ENCODE data around the gene ZCCHC4.

ZCCHC4 gene

GRCh38 chr4:25312496-25313200 lies at the start of gene ZCCHC4:
Gene ZCCHC4 (plus strand): TSS chr4:25312774. CDS start chr4:25312810, 36 bp downstream.
- DNase-seq (ENCODE audit: low read depth in 2 of 2), result peak; percentile 83 to 85

DNA sequence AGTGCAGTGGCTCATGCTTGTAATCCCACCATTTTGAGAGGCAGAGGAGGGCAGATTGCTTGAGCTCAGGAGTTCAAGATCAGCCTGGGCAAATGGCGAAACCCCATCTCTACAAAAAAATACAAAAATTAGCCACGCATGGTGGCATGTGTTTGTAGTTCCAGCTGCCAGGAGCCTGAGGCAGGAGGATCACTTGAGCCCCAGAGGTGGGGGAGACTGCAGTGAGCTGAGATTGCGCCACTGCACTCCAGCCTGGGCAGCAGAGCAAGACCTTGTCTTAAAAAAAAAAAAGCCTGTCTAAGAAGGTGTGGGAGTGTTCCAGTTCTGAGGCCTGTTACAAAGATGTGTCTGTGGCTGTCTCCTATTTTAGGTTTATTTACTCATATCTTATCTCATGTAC lies 40.7 kb upstream of the ZCCHC4 start:
- DNase-seq (ENCODE audit: low read depth in 2 of 2), result no peak

DNA sequence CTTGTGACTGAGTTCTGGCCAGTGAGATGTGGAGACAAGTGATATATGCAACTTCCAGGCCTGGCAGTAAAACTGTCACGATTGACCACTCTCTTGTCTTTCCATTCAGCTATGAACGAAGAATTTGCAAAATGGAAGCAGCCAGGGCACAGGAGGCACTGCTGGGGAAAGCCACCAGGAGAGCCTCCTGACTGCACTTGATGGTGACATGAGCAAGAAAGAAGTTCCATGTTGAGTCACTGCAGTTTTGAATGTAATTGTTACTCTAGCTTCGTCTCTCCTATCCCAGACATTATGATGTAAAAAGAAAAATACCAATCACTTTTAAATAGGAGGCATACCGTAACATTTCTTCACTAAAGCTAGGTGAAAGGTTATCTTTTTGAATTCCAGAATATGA lies 32.4 kb upstream of the ZCCHC4 start:
- no peak for DNase-seq (ENCODE audit: low read depth in 2 of 2)

- no peak for DNase-seq (ENCODE audit: low read depth in 2 of 2)
Measured at GRCh38 chr4:25283948-25284347, 28.6 kb upstream of the ZCCHC4 start.

GRCh38 chr4:25284466-25284865 lies 28.1 kb upstream of the ZCCHC4 start:
- no peak for DNase-seq (ENCODE audit: low read depth in 2 of 2)

- DNase-seq (ENCODE audit: low read depth in 2 of 2), result no peak
Measured at GRCh38 chr4:25290490-25291067, 22.0 kb upstream of the ZCCHC4 start.

DNA sequence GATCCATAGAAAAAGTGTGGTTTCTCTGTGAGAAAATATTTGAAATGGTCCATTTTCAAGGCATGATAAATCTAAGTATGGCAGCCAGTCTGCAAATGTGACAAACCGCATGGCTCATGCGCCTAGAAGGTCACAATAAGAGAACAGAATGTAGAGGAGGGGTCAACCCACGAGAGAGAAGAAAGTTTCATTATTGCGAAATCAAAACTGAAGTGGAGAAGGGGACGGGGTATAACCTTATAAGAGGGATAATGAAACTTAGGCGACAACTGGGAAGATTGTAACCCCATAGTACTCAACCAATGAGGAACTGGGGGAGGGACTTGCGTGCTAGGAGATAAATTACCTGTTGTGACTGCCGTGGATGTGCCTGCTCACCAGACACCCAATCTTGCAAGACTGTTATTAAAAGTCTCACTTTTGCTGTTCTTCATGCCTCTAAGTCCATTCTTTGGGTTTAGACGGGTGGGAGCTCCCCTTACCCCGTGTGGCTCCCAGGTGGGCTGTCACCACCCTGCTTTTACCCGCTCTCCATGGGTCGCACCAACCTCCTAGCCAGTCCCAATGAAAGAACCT lies 21.3 kb upstream of the ZCCHC4 start:
- no peak for DNase-seq (ENCODE audit: low read depth in 2 of 2)

- no peak for DNase-seq (ENCODE audit: low read depth in 2 of 2)
Measured at GRCh38 chr4:25297528-25298242, 14.9 kb upstream of the ZCCHC4 start.

- DNase-seq (ENCODE audit: low read depth in 2 of 2), result no peak
Measured at GRCh38 chr4:25299476-25300203, 12.9 kb upstream of the ZCCHC4 start.

- no peak for DNase-seq (ENCODE audit: low read depth in 2 of 2)
Measured at GRCh38 chr4:25301471-25301870, 11.1 kb upstream of the ZCCHC4 start.

DNA sequence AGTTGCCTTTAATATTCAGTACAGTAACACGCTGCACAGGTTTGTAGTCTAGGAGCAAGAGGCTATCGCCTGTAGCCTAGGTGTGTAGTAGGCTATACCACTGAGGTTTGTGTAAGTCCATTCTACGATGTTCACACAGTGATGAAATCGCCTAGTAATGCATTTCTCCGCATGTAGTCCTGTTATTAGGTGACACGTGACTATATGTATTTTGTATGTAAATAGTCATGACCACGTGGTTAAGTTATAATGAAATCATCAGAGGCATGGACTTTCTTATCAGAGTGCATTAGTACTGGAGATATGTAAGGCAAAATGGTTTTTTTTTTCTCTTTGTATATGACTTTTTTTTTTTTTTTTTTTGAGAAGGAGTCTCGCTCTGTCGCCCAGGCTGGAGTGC lies 9.9 kb upstream of the ZCCHC4 start:
- no peak for DNase-seq (ENCODE audit: low read depth in 2 of 2)

DNA sequence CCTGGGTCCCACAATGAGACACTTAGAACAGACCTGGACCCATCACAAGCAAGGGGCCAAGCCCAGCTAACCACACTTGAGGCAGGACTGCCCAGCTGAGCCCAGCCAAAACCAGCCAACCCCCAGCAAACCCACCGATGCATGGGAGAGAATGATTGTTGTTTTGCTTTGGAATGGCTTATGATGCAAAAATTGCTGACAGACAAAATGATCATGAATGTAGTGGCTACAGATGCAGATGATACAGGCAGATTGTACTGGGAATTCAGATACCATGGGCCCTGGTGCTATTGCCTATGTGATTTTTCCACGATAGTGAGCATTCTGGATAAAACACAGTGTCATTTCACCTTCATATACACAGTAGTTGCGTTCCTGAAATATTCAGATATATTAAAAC lies 9.0 kb upstream of the ZCCHC4 start:
- no peak for DNase-seq (ENCODE audit: low read depth in 2 of 2)

- DNase-seq (ENCODE audit: low read depth in 2 of 2), result no peak
Measured at GRCh38 chr4:25306518-25307057, 6.0 kb upstream of the ZCCHC4 start.

DNA sequence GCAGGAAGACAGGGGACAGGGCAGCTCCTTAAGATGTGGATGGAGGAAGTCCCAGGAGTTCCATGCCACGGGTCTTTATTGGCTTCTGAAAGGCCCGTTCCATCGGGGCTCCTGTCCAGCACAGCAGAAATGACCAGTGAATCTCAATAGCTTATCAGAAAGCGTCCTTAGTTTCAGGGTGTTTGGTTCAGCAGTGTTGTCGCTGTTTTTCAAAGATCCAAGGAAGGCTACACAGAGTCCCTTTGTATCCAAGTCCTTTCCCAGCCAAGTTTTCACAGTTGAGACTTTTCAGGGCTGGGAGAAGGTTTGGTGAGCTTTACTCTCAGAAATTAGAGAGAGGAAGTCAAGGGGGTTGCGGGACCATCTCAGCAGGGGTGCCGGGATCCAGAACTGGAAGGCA lies 5.0 kb upstream of the ZCCHC4 start:
- no peak for DNase-seq (ENCODE audit: low read depth in 2 of 2)

- no peak for DNase-seq (ENCODE audit: low read depth in 2 of 2)
Measured at GRCh38 chr4:25308306-25308705, 4.3 kb upstream of the ZCCHC4 start.

- no peak for DNase-seq (ENCODE audit: low read depth in 2 of 2)
Measured at GRCh38 chr4:25308761-25309160, 3.8 kb upstream of the ZCCHC4 start.

GRCh38 chr4:25310066-25310802 lies 2.3 kb upstream of the ZCCHC4 start:
- DNase-seq (ENCODE audit: low read depth in 2 of 2), result no peak

DNA sequence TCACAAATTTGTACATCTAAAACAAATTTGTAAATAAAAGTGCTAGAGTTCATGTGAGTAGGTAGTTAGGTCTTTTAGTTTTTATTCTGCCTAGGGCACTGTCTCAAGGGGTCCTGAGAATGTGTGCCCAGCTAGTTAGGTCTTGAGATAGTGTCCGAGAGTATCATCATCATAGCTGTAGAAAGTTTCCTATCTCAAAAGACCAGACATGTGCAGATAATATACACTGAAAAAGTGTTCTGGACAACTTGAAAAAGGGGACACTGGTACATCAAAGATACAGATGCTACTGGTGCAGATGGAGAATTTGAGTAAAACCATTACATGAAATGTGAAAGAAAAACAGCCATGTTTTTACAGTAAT lies 1.8 kb upstream of the ZCCHC4 start:
- no peak for DNase-seq (ENCODE audit: low read depth in 2 of 2)

DNA sequence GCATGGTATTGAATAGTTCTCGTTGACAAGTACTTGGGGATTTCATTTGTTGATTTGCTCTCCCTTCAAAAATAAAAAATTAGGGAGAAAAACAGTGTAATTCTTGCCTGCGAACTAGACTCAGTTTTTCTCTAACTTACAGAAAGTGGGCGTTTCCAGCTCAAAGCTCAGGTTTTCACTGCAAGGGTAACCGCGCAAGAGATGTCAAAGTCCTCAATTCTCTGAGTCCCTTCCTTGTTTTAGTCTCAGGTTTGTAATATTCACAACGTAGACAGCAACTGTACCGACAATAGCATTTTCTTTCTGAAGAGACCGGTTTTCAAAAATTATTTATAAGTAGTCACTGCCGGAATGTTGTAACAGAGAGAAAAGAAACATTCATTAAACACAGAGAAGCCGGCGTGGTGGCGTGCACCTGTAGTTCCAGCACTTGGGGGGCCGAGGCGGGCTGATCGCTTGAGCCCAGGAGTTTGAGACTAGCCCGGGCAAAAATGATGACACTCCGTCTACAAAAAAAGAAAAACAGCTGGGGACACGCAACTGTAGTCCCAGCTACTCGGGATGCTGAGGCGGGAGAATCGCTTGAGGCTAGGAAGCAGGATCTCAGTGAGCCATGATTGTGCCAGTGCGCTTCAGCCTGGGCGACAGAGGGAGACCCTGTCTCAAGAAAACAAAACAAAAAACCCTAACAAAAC lies 774 bp downstream of the ZCCHC4 start:
- DNase-seq (ENCODE audit: low read depth in 2 of 2), result no peak

GRCh38 chr4:25320336-25320735 lies 7.8 kb downstream of the ZCCHC4 start:
- DNase-seq (ENCODE audit: low read depth in 2 of 2), result no peak

- DNase-seq (ENCODE audit: low read depth in 2 of 2), result no peak
Measured at GRCh38 chr4:25320773-25321172, 8.2 kb downstream of the ZCCHC4 start.
